SK-N-SH (cell line): ENCODE measurements around the gene TCP1.

Experiments used
- EP300 ChIP-seq, 2 experiments: IDR thresholded peaks; 2 replicates each; pipeline versions ENCODE4 v1.4.0 to v1.6.1; 2012; ENCODE audit warnings: borderline replicate concordance in 1 of 2, low read depth in 1 of 2, low read length in 1 of 2
- EZH2phosphoT487 ChIP-seq: fragments of 200-600 bp; sonication (generic); IDR thresholded peaks from 2 replicates; pipeline ENCODE4 v1.6.1; 2017; ENCODE audit warnings: low read depth, mixed run types, mild to moderate bottlenecking, antibody characterized with exemption, moderate library complexity, borderline replicate concordance
- FOXJ3 ChIP-seq: sonication (generic); formaldehyde crosslinking; IDR thresholded peaks from 2 replicates; pipeline ENCODE4 v1.5.1; 2020; ENCODE audit warnings: mild to moderate bottlenecking, missing genetic modification reagents
- GABPA ChIP-seq: IDR thresholded peaks from 2 replicates; pipeline ENCODE4 v1.4.0; 2012; ENCODE audit warnings: low read depth, mild to moderate bottlenecking
- GATA2 ChIP-seq: sonication (generic); formaldehyde crosslinking; IDR thresholded peaks from 2 replicates; pipeline ENCODE4 v1.5.0; 2020; ENCODE audit warnings: mild to moderate bottlenecking, missing genetic modification reagents
- MAX ChIP-seq: IDR thresholded peaks from 2 replicates; pipeline ENCODE4 v1.4.0; 2012; ENCODE audit warnings: low read depth
- MEF2A ChIP-seq: IDR thresholded peaks from 2 replicates; pipeline ENCODE4 v1.4.0; 2012; ENCODE audit warnings: low read depth, borderline replicate concordance
- NRF1 ChIP-seq: IDR thresholded peaks from 2 replicates; pipeline ENCODE4 v1.6.1; 2012; ENCODE audit warnings: low read depth, mild to moderate bottlenecking, low read length
- RAD21 ChIP-seq: IDR thresholded peaks from 2 replicates; pipeline ENCODE4 v1.6.1; 2012; ENCODE audit warnings: mild to moderate bottlenecking, low read length
- TAF1 ChIP-seq: IDR thresholded peaks from 2 replicates; pipeline ENCODE4 v1.6.1; 2012; ENCODE audit warnings: low read depth, mild to moderate bottlenecking, low read length, moderate library complexity, borderline replicate concordance
- USF1 ChIP-seq: IDR thresholded peaks from 2 replicates; pipeline ENCODE4 v1.4.0; 2012; ENCODE audit warnings: low read depth, borderline replicate concordance
- TF ChIP-seq, protein P1 (sequence below): fragments of 200-600 bp; sonication (generic); IDR thresholded peaks from 2 replicates; pipeline ENCODE4 v1.6.1; 2017; ENCODE audit warnings: antibody characterized with exemption, mild to moderate bottlenecking, moderate library complexity

DNA sequence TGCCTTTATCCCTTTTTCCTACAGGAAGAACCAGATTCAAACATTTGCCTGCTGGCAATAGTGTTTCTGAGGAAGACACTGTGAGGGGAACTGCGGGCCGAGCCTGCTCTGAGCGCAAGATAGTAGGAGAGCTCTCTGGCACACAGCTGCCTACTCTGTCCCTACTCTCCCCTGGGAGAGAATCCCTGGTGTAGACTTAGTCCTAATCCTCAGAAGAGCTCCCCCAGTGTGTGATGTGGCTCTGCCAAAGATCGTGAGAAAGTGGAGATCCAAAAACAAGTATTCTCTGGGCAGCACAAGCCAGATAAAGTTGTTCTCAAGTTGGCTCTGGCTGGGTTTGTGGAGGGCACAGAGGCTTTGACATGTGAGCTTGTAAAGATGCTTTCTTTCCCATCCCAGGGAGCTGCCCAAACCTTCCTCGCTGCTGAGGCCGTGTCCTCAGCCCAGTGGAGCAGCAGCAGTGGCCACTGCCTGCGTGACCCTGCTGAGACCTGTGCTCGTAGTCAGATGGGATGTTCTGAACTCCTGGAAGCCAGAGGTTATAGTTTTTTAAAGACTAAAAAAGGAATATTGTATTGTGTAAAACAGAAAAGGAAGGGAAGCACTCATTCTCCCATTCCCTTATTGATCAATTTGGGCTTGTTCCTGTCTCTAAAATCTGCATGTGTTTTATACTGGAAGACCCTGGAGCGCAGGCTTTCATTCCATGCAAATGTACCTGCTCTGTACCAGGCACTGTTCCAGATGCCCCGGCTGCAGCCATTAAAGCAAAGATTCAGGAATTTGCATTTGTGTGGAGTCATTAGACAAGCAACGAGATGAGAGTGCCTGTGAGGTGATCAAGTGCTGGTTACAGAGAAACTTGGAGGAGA, 41.3 kb upstream of the TCP1 start:
- TF ChIP-seq, protein P1, sequence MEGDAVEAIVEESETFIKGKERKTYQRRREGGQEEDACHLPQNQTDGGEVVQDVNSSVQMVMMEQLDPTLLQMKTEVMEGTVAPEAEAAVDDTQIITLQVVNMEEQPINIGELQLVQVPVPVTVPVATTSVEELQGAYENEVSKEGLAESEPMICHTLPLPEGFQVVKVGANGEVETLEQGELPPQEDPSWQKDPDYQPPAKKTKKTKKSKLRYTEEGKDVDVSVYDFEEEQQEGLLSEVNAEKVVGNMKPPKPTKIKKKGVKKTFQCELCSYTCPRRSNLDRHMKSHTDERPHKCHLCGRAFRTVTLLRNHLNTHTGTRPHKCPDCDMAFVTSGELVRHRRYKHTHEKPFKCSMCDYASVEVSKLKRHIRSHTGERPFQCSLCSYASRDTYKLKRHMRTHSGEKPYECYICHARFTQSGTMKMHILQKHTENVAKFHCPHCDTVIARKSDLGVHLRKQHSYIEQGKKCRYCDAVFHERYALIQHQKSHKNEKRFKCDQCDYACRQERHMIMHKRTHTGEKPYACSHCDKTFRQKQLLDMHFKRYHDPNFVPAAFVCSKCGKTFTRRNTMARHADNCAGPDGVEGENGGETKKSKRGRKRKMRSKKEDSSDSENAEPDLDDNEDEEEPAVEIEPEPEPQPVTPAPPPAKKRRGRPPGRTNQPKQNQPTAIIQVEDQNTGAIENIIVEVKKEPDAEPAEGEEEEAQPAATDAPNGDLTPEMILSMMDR, result no peak
- no peak for TF ChIP-seq GABPA
- no peak for TF ChIP-seq EZH2phosphoT487
- no peak for TF ChIP-seq NRF1
- TF ChIP-seq EP300 (IDR thresholded peaks at IDR 0.05; ENCODE audit: borderline replicate concordance in 1 of 2, low read depth in 1 of 2, low read length in 1 of 2), result no peak
- TF ChIP-seq FOXJ3 (CRISPR knock-in tag), result no peak
- TF ChIP-seq TAF1, result no peak
- TF ChIP-seq GATA2, result no peak
- TF ChIP-seq USF1, result no peak
- TF ChIP-seq MEF2A, result no peak
- no peak for TF ChIP-seq RAD21
- no peak for TF ChIP-seq MAX
